Activated naive CD8-positive, alpha-beta T cell treated with anti-CD3 and anti-CD28 coated beads for 36 hours (primary cell): ENCODE results near the gene OR13C3. TPM values are rescaled to one million over a fixed set of nuclear protein-coding genes. Genes with fewer than 3 reads are reported as not detected.

Source experiments
- DNase-seq: peaks from one replicate; pipeline ENCODE4 v3.0.0; 2021
- H3K27ac Mint-ChIP-seq: one replicate; pipeline ENCODE4 v1.8.0; 2022; ENCODE audit warnings: mild to moderate bottlenecking, moderate library complexity, mixed read lengths
- H3K27me3 Mint-ChIP-seq: one replicate; pipeline ENCODE4 v1.8.0; 2022; ENCODE audit warnings: mild to moderate bottlenecking, mixed read lengths
- H3K36me3 Mint-ChIP-seq: one replicate; pipeline ENCODE4 v1.8.0; 2021; ENCODE audit warnings: mild to moderate bottlenecking, mixed read lengths
- H3K4me1 Mint-ChIP-seq: one replicate; pipeline ENCODE4 v1.8.0; 2021; ENCODE audit warnings: mixed read lengths
- H3K4me3 Mint-ChIP-seq: one replicate; pipeline ENCODE4 v1.8.0; 2022; ENCODE audit warnings: mild to moderate bottlenecking, moderate library complexity, mixed read lengths
- H3K9me3 Mint-ChIP-seq: one replicate; pipeline ENCODE4 v1.8.0; 2022; ENCODE audit warnings: mixed read lengths
- total RNA-seq, 2 experiments: library from RNA; stranded (reverse); gene quantifications; one replicate each; pipeline ENCODE4 v1.2.3, GENCODE V29; 2021

The OR13C3 gene
- total RNA-seq, 2 experiments from 2014 or later: not detected

GRCh38 chr9:104503963-104504362 lies 32.7 kb downstream of the OR13C3 start, which contains the start of gene OR13F1:
TSS of gene OR13F1 (plus strand) at chr9:104504263. CDS start at chr9:104504263, 0 bp downstream.
- Mint-ChIP-seq H3K36me3 (no peaks in the 10 kb centered on the region), H3K27ac (no peak within 1 kb of the TSS), H3K27me3 (peaks cover 8% of the 10 kb centered on the region), H3K9me3 (no peaks in the 10 kb centered on the region), H3K4me1 (no peaks in the 10 kb centered on the region), H3K4me3 (no peak within 1 kb of the TSS)
- DNase-seq: no peak

- Mint-ChIP-seq H3K4me3 (no peak overlapping the region), H3K27ac (no peak overlapping the region), H3K27me3 (peaks cover 8% of the 10 kb centered on the region)
These were observed 33.2 kb downstream of the OR13C3 start for GRCh38 chr9:104503440-104503839.

GRCh38 chr9:104494808-104495207 lies 41.8 kb downstream of the OR13C3 start:
- H3K27ac Mint-ChIP-seq: no peak overlapping the region
- H3K4me3 Mint-ChIP-seq: no peak overlapping the region
- H3K36me3 Mint-ChIP-seq: no peaks in the 10 kb centered on the region
- no peaks in the 10 kb centered on the region for H3K9me3 Mint-ChIP-seq
- DNase-seq: no peak
- H3K4me1 Mint-ChIP-seq: no peaks in the 10 kb centered on the region
- H3K27me3 Mint-ChIP-seq: no peaks in the 10 kb centered on the region

More at GRCh38 chr9:104503440-104503839, 33.2 kb downstream of the OR13C3 start:
- no peaks in the 10 kb centered on the region for H3K36me3 Mint-ChIP-seq
- no peak for DNase-seq
- no peaks in the 10 kb centered on the region for H3K4me1 Mint-ChIP-seq
- H3K9me3 Mint-ChIP-seq: no peaks in the 10 kb centered on the region

Other genes with a start within 250 kb of the OR13C3 start
- gene OR13F1, start 32.6 kb downstream of the OR13C3 start, total RNA-seq: not detected
- gene OR13C4, start 9.6 kb downstream of the OR13C3 start, total RNA-seq: not detected
- not detected for gene OR13C8, start 32.3 kb upstream of the OR13C3 start, total RNA-seq
- gene OR13C5, start 62.6 kb upstream of the OR13C3 start, total RNA-seq: not detected
- gene OR13C2, start 68.8 kb upstream of the OR13C3 start, total RNA-seq: not detected
- gene OR13C9, start 81.3 kb upstream of the OR13C3 start, total RNA-seq: not detected
- gene OR13D1, start 157.7 kb upstream of the OR13C3 start, total RNA-seq: not detected
- gene NIPSNAP3A, start 210.8 kb upstream of the OR13C3 start, total RNA-seq: 10 to 100 TPM; 11.2 to 11.3 TPM
- gene NIPSNAP3B, start 227.3 kb upstream of the OR13C3 start, total RNA-seq: under 1 TPM; 0.23 to 0.88 TPM